ENCODE results near the gene LDOC1.

Gene LDOC1

GRCh38 chrX:141133272-141133671 is 43.7 kb downstream of the LDOC1 start:
- TF ChIP-seq, protein P1, sequence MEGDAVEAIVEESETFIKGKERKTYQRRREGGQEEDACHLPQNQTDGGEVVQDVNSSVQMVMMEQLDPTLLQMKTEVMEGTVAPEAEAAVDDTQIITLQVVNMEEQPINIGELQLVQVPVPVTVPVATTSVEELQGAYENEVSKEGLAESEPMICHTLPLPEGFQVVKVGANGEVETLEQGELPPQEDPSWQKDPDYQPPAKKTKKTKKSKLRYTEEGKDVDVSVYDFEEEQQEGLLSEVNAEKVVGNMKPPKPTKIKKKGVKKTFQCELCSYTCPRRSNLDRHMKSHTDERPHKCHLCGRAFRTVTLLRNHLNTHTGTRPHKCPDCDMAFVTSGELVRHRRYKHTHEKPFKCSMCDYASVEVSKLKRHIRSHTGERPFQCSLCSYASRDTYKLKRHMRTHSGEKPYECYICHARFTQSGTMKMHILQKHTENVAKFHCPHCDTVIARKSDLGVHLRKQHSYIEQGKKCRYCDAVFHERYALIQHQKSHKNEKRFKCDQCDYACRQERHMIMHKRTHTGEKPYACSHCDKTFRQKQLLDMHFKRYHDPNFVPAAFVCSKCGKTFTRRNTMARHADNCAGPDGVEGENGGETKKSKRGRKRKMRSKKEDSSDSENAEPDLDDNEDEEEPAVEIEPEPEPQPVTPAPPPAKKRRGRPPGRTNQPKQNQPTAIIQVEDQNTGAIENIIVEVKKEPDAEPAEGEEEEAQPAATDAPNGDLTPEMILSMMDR (IDR thresholded peaks at IDR 0.05; ENCODE audit: low read depth, low read length) = no peak
- H3K4me3 ChIP-seq (replicated peaks in 1 of 2; ENCODE audit: low read depth in 2 of 2, low read length in 2 of 2) = no peak overlapping the region
- no peak for DNase-seq (ENCODE audit: low read depth in 2 of 2)

DNA sequence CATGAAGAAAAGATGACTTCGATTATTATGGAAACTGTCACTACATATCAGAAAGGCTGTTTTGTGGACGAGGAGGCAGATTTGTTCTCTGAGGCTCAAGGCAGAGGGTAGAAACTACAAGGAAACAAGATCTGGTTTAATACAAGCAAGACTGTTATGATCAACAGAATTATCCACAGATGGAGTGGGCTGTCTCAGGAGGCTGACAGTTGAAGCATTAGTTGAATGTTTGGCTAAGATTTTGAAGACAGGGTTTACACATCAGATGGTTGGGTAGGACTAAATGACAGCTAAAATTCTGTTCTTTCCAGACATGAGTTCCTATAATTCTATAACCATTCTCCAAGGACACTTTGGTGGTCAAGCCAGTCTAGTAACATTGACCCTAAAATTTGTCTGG is 49.8 kb downstream of the LDOC1 start:
- no peak overlapping the region for H3K4me3 ChIP-seq (replicated peaks in 1 of 2; ENCODE audit: low read depth in 2 of 2, low read length in 2 of 2)
- DNase-seq (ENCODE audit: low read depth in 2 of 2) = no peak
- TF ChIP-seq, protein P1 (IDR thresholded peaks at IDR 0.05; ENCODE audit: low read depth, low read length) = no peak
